A549 (cell line): ENCODE data around the gene ZNF292.

ENCODE experiments used
- BHLHE40 ChIP-seq: IDR thresholded peaks from 2 replicates; pipeline ENCODE4 v1.6.1; 2012; ENCODE audit warnings: low read depth, low read length, inconsistent platforms
- EP300 ChIP-seq, 2 experiments: fragments of >200 bp; sonication (Bioruptor Twin); formaldehyde crosslinking; IDR thresholded peaks; 2 replicates in 1 of 2; 3 replicates in 1 of 2; pipeline ENCODE4 v1.6.1; 2016 to 2017
- FOXS1 ChIP-seq: fragments of 250-450 bp; sonication (Bioruptor Pico); IDR thresholded peaks from 2 replicates; pipeline ENCODE4 v1.5.0; 2020; ENCODE audit warnings: mild to moderate bottlenecking, moderate library complexity
- JUN ChIP-seq, 2 experiments: fragments of >200 bp; sonication (Bioruptor Twin); formaldehyde crosslinking; IDR thresholded peaks; 2 replicates in 1 of 2; 3 replicates in 1 of 2; pipeline ENCODE4 v1.6.1; 2016 to 2017
- KDM1A ChIP-seq: fragments of 200-600 bp; sonication (generic); IDR thresholded peaks from 2 replicates; pipeline ENCODE4 v1.6.1; 2016; ENCODE audit warnings: low read depth, mild to moderate bottlenecking
- POLR2A ChIP-seq: IDR thresholded peaks from 2 replicates; pipeline ENCODE4 v1.6.1; 2012; ENCODE audit warnings: mild to moderate bottlenecking, low read length
- SMC3 ChIP-seq: fragments of >200 bp; sonication (Bioruptor Twin); formaldehyde crosslinking; IDR thresholded peaks from 3 replicates; pipeline ENCODE4 v1.6.1; 2018; ENCODE audit warnings: inconsistent platforms
- TP53 ChIP-seq: fragments of 250-450 bp; sonication (Bioruptor Pico); IDR thresholded peaks from 2 replicates; pipeline ENCODE4 v1.5.0; 2021; ENCODE audit warnings: mild to moderate bottlenecking, moderate library complexity
- TF ChIP-seq, protein P1 (sequence below): fragments of 200-600 bp; sonication (generic); IDR thresholded peaks from 2 replicates; pipeline ENCODE4 v1.6.1; 2016; ENCODE audit warnings: antibody characterized with exemption, mild to moderate bottlenecking, moderate library complexity
- TF ChIP-seq, protein P2 (sequence below): fragments of >200 bp; sonication (Bioruptor Twin); formaldehyde crosslinking; IDR thresholded peaks from 3 replicates; pipeline ENCODE4 v1.5.1; 2016

DNA sequence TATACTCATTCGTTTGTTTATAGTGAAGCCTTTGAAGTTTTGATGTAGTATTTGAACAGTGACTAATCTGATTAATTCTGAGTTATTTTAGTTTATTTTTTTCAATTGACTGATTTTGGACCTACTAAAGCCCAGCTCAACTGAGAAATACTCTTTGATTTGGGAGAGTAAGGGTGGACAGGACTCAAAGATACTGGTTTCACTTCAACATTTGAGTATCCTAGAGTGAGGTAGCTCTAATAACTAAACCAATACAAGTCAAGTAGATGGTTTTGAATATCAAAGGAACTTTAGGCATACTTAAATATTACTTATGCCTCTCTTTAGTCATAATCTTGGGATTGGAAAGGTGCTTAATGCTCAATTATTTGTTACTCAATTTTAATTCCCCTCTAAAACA is 65.6 kb downstream of the ZNF292 start:
- TF ChIP-seq POLR2A: no peak
- TF ChIP-seq TP53: no peak
- TF ChIP-seq, protein P1, sequence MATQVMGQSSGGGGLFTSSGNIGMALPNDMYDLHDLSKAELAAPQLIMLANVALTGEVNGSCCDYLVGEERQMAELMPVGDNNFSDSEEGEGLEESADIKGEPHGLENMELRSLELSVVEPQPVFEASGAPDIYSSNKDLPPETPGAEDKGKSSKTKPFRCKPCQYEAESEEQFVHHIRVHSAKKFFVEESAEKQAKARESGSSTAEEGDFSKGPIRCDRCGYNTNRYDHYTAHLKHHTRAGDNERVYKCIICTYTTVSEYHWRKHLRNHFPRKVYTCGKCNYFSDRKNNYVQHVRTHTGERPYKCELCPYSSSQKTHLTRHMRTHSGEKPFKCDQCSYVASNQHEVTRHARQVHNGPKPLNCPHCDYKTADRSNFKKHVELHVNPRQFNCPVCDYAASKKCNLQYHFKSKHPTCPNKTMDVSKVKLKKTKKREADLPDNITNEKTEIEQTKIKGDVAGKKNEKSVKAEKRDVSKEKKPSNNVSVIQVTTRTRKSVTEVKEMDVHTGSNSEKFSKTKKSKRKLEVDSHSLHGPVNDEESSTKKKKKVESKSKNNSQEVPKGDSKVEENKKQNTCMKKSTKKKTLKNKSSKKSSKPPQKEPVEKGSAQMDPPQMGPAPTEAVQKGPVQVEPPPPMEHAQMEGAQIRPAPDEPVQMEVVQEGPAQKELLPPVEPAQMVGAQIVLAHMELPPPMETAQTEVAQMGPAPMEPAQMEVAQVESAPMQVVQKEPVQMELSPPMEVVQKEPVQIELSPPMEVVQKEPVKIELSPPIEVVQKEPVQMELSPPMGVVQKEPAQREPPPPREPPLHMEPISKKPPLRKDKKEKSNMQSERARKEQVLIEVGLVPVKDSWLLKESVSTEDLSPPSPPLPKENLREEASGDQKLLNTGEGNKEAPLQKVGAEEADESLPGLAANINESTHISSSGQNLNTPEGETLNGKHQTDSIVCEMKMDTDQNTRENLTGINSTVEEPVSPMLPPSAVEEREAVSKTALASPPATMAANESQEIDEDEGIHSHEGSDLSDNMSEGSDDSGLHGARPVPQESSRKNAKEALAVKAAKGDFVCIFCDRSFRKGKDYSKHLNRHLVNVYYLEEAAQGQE: no peak
- TF ChIP-seq, protein P2, sequence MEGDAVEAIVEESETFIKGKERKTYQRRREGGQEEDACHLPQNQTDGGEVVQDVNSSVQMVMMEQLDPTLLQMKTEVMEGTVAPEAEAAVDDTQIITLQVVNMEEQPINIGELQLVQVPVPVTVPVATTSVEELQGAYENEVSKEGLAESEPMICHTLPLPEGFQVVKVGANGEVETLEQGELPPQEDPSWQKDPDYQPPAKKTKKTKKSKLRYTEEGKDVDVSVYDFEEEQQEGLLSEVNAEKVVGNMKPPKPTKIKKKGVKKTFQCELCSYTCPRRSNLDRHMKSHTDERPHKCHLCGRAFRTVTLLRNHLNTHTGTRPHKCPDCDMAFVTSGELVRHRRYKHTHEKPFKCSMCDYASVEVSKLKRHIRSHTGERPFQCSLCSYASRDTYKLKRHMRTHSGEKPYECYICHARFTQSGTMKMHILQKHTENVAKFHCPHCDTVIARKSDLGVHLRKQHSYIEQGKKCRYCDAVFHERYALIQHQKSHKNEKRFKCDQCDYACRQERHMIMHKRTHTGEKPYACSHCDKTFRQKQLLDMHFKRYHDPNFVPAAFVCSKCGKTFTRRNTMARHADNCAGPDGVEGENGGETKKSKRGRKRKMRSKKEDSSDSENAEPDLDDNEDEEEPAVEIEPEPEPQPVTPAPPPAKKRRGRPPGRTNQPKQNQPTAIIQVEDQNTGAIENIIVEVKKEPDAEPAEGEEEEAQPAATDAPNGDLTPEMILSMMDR: no peak
- no peak for TF ChIP-seq BHLHE40
- no peak for TF ChIP-seq KDM1A
- TF ChIP-seq EP300 (IDR thresholded peaks at IDR 0.05): no peak
- TF ChIP-seq SMC3: no peak
- TF ChIP-seq FOXS1 (CRISPR knock-in tag): no peak
- TF ChIP-seq JUN (IDR thresholded peaks at IDR 0.05): no peak
